ENCODE data around the gene GPER1.

GPER1 gene

GRCh38 chr7:1054438-1054837 lies 33.5 kb upstream of the GPER1 start:
- DNase-seq, result no peak

DNA sequence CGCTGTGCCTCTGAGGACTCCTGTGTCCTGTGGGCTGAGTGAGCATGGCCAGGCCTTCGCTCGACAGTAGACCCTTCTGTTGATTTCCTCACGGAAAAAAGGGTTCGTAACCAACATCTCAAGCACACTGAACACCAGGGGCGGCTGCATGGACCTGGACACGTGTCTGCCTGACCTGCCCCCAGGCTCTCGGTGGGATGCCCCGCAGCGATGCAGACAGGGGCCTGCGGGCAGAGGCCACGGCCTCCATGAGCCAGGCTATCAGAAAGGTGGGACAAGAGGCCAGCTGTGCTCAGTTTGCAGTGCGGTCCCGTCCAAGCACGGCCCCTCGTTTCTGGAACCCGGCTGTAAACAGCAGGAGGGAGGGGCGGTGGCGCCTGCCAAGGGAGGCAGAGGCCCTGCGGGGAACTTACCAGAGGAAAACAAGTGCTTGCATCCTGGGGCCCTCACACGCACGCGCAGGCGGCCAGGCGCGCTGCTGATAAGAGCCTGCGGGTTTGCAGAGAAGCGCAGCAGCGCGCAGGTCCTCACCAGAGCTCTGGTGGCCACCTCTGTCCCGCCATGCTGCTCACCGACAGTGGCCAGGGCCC lies 33.0 kb upstream of the GPER1 start:
- DNase-seq, result no peak

GRCh38 chr7:1055491-1055955 lies 32.4 kb upstream of the GPER1 start:
- DNase-seq, result no peak

DNA sequence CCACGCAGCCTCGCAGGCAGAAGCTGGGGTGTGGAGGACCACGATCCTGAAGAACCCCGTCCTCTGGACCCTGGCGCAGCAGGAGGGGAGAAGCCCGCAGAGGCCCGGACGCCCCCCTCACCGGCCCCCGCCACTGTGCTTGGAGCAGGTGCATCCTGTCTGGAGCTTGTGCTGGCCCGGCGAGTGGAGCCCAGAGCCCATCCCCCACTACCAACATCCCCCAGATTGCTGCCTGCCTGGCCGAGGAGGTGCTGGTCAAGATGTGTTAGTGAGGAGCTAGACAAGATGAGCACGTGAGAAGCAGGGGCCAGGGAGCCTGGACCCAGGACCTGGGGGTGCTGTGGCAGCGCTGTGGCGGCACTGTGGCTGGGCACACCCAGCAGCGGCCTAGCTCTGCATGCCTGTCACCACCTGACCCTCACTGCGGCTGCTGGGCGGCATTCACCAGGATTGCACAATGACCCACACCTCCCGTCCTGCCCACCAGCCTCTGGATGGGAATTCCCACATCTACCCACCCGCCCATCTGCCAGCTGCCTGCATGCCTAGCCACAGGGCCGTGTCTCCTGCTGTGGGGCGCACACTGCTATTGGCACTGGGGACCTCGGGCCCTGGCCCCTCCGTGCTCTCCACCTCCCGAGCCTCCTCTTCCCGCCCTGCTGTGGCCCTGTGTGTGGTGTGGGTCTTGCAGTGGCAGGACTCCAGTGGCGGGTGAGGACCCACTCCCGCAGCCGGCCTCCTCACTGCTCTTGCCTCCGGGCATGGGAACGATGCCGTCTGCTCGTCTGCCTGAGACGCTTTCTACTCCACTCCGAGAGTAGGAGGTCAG lies 31.7 kb upstream of the GPER1 start:
- DNase-seq, result peak; percentile 15

GRCh38 chr7:1056785-1057410 lies 31.0 kb upstream of the GPER1 start:
- DNase-seq, result no peak

GRCh38 chr7:1057416-1058291 lies 30.3 kb upstream of the GPER1 start:
- no peak for DNase-seq

DNA sequence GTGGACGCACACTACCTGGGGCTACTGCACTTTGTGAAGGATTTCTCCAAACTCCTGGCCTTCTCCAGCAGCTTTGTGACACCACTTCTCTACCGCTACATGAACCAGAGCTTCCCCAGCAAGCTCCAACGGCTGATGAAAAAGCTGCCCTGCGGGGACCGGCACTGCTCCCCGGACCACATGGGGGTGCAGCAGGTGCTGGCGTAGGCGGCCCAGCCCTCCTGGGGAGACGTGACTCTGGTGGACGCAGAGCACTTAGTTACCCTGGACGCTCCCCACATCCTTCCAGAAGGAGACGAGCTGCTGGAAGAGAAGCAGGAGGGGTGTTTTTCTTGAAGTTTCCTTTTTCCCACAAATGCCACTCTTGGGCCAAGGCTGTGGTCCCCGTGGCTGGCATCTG lies 29.6 kb upstream of the GPER1 start:
- no peak for DNase-seq

DNA sequence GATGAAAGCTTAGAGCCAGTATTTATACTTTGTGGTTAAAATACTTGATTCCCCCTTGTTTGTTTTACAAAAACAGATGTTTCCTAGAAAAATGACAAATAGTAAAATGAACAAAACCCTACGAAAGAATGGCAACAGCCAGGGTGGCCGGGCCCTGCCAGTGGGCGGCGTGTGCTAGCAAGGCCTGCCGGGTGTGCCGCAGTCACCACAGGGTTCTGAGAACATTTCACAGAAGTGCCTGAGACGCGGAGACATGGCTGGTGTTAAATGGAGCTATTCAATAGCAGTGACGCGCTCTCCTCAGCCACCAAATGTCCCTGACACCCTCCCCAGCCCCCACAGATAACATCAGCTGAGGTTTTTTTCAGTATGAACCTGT lies 29.1 kb upstream of the GPER1 start:
- no peak for DNase-seq

DNA sequence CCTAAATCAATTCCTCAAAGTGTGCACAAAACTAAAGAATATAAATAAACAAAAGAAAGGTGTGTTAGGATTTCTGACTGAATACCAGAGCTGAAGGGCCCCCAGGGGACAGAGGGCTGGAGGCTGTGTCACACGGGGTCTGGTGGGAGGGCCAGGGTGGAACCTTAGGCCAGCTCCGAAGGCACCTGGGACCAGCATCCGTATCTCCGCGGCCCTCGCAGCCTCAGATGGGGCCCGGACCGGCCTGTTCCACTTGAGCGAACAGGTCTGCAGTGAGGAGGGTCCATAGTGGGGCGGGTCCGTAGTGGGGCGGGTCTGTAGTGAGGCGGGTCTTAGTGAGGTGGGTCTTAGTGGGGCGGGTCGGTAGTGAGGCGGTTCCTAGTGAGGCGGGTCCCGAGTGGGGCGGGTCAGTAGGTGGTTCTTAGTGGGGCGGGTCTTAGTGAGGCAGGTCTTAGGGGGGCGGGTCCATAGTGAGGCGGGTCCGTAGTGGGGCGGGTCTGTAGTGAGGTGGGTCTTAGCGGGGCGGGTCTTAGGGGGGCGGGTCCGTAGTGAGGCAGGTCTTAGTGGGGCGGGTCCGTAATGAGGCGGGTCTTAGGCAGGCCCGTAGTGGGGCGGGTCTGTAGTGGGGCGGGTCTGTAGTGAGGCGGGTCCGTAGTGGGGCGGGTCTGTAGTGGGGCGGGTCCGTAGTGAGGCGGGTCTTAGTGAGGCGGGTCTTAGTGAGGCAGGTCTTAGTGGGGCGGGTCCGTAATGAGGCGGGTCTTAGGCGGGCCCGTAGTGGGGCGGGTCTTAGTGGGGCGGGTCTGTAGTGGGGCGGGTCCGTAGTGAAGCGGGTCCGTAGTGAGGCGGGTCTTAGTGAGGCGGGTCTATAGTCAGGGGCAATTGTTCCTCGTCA lies 28.5 kb upstream of the GPER1 start:
- DNase-seq, result no peak

- DNase-seq, result peak; percentile 53
Observed at GRCh38 chr7:1060315-1061072, 27.4 kb upstream of the GPER1 start.

- no peak for DNase-seq
Observed at GRCh38 chr7:1061180-1061579, 26.7 kb upstream of the GPER1 start.

DNA sequence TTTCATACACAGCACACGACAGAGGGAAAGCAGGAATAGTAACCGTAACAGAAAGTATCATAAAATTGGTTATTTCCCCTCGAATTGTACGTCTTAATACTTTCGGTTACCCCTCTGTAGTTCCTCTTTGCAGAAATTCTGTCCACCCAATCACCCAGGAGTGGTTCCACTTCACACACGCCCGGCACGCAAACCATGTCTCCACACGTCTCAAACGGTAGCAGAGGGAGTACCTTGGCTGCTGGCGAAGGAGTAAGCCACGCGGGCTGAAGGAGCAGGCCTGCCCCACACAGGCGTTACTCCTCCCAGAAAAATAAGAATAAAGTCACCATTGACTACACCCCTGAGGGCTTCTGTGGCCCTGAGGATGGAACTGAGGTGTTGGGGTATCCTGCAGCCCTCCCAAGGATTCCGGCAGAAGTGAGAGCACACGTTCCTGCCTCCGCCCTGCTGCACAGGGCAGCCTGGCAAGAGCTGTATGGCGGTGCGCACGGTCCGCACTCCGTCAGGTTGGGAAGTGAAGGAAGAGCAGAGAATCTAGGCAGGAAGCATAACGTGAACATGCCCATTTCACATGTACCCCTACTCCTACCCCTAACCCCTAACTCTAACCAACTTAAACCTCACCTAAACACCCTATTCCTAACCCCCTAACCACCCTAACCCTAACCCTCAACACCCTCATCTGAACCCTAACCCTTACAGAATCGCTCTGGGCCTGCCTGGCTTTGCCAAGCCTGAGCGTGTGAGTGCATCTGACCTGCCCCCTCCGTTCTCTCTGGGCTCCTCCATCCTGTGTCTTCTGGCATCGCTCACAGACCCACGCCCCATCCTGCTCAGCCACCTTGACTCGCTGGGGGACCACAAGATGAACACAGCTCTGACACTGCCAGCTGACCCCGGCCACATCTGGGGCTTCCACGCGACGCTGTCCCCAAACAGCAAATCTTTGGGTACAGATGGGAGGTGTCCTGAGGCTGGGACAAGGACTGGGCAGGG lies 25.3 kb upstream of the GPER1 start:
- peak; percentile 84 for DNase-seq

DNA sequence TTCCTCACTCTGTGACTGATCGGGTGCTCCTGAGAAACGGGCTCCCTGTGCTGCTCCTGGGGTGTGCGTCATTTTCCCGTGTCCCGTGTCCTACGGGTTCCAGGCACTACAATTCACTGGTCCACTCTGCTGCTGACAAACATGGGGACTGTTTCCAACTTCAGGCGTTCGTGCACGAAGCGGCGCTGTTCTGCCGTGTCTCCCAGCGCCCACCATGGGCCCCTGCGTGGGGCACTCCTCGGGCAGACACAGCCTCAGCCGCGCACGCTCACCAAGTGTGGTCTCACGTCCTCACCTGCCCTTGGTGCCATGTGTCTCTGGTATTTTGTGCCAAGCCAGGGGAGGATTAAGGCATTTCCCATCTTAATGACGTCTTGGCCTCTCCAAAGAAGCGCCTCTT lies 24.6 kb upstream of the GPER1 start:
- no peak for DNase-seq

DNA sequence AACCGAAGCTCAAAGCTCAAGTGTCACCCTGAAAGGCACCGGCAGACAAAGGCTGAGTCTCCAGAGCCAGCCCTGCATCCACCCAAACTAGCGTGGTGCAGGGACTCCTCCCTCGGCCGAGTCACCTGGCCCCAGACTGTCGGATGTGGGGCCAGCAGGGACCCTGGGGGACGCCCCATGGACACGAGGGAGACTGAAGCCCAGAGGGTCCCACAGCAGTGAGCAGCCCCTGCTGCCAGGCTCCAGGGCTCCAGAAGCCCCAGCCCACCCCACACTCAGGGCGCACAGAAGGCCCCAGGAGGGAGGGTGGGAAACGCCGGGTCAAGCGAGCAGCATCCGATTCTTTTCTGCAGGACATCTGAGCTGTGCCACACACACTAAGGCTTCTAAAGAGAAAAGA lies 23.3 kb upstream of the GPER1 start:
- DNase-seq, result no peak

DNA sequence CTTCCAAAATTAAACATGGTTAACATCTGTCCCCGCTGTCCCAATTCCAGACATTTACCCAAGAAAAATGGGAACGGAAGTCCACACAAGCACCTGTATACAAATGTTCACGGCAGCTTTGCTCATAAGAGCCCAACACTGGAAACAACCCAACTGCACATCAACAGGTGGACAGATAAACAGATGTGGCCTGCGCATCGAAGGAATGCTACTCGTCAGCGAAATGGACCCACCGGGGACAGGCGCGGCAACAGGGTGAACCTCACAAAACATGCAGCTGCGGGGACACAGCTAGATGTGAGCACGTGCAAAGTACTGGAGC lies 22.7 kb upstream of the GPER1 start:
- no peak for DNase-seq

GRCh38 chr7:1065585-1066241 lies 22.2 kb upstream of the GPER1 start:
- peak; percentile 66 for DNase-seq

DNA sequence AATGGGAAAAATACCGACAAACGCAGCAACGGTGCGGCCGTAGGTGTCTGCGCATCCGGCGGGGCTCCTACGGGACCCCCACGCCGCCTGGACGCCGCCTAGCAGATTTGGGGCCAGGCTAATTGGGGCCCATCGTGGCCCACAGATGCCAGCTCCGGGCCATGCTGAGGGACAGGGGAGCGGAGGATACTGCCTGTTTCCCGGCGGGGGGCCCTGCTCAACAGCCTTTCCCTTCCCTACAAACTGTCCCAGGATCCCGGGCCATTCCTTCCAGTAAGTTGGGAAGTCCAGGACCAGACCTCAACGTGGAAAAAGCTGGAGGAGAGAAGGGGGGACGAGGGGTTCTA lies 21.7 kb upstream of the GPER1 start:
- DNase-seq, result no peak

GRCh38 chr7:1068013-1068412 lies 19.9 kb upstream of the GPER1 start:
- DNase-seq, result no peak

GRCh38 chr7:1068619-1069018 lies 19.3 kb upstream of the GPER1 start:
- no peak for DNase-seq

DNA sequence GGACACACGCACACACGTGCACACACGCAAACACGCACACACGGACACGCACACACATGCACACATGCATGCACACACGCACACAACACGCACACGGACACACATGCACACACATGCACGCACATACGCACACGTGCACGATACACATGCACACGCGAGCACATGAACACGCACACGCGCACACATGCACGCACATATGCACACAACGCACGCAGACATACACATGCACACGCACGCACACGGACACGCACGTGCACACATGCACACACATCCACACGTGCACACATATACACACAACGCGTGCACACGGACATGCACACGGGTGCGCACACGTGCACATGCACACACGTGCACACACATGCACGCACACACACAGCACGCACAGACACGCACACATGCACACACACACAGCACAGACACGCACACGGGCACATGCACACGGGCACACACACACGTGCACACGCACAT lies 17.3 kb upstream of the GPER1 start:
- no peak for DNase-seq

Data from MV-4-11 (cell line).